MCF 10A (cell line): ENCODE data around the gene U2AF2. TPM values are rescaled to one million over a fixed set of nuclear protein-coding genes. Genes with fewer than 3 reads are reported as not detected.

ENCODE experiments used
- BruUV-seq: library from RNA; stranded (reverse); fragments of 400-500 nt; replicated peaks from 2 replicates; lab custom pipeline; 2021; lab: Mats Ljungman, UMichigan
- CTCF ChIA-PET: fragments of 300-600 bp; sonication (Branson Sonifier 250); formaldehyde crosslinking; extraction: SDS; loops from one replicate; lab custom pipeline; 2021; ENCODE audit warnings: antibody characterized with exemption, inconsistent platforms; lab: Yijun Ruan, JAX
- POLR2A ChIA-PET: fragments of 300-600, 350-650 bp; sonication (Branson Sonifier 250); formaldehyde crosslinking; extraction: SDS; loops from one replicate; lab custom pipeline; 2020; ENCODE audit warnings: antibody characterized with exemption, inconsistent platforms; lab: Yijun Ruan, JAX
- DNase-seq: peaks from one replicate; pipeline ENCODE4 v3.0.0-alpha.2; 2018; ENCODE audit not compliant: unreplicated experiment
- H3K27ac Mint-ChIP-seq: one replicate; pipeline ENCODE4 v1.8.0; 2022; ENCODE audit warnings: mild to moderate bottlenecking, low read depth, mixed read lengths; ENCODE audit not compliant: unreplicated experiment
- H3K27me3 Mint-ChIP-seq: one replicate; pipeline ENCODE4 v1.8.0; 2022; ENCODE audit warnings: mixed read lengths; ENCODE audit not compliant: insufficient read depth, unreplicated experiment
- H3K36me3 Mint-ChIP-seq: one replicate; pipeline ENCODE4 v1.8.0; 2022; ENCODE audit warnings: mild to moderate bottlenecking, moderate library complexity, mixed read lengths; ENCODE audit not compliant: insufficient read depth, unreplicated experiment
- H3K4me1 Mint-ChIP-seq: one replicate; pipeline ENCODE4 v1.8.0; 2022; ENCODE audit warnings: mixed read lengths; ENCODE audit not compliant: insufficient read depth, unreplicated experiment
- H3K4me3 Mint-ChIP-seq: one replicate; pipeline ENCODE4 v1.8.0; 2022; ENCODE audit warnings: mild to moderate bottlenecking, moderate library complexity, mixed read lengths; ENCODE audit not compliant: unreplicated experiment
- H3K9me3 Mint-ChIP-seq: one replicate; pipeline ENCODE4 v1.8.0; 2022; ENCODE audit warnings: mixed read lengths; ENCODE audit not compliant: unreplicated experiment
- intact Hi-C: fragments of 100-400 bp; cut with micrococcal nuclease; formaldehyde crosslinking; loops from 2 replicates; pipeline ENCODE4 v1.14.1; 2022
- total RNA-seq: library from RNA; stranded (reverse); gene quantifications from 2 replicates; pipeline ENCODE4 v1.2.3, GENCODE V29; 2022
- TF ChIP-seq, protein P1 (sequence below): fragments of 200-600 bp; IDR thresholded peaks from one replicate; pipeline ENCODE4 v1.8.0; 2022; ENCODE audit warnings: antibody characterized with exemption, mild to moderate bottlenecking; ENCODE audit not compliant: unreplicated experiment

U2AF2 gene
- total RNA-seq, 1 experiment from 2014 or later = 280 TPM

DNA sequence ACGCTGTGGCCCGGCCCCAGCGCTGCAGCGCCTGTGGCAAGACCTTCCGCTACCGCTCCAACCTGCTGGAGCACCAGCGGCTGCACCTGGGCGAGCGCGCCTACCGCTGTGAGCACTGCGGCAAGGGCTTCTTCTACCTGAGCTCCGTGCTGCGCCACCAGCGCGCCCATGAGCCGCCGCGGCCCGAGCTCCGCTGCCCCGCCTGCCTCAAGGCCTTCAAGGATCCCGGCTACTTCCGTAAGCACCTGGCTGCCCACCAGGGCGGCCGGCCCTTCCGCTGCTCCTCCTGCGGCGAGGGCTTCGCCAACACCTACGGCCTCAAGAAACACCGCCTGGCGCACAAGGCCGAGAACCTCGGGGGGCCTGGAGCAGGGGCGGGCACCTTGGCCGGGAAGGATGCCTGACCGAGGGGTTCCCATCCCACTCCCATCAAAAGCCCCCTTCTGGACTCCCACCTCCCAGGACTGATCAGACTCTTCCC lies 38.4 kb upstream of the U2AF2 start:
- Mint-ChIP-seq H3K27ac (no peak overlapping the region), H3K27me3 (no peaks in the 10 kb centered on the region), H3K4me1 (no peaks in the 10 kb centered on the region), H3K4me3 (no peak overlapping the region), H3K36me3 (peaks cover 37% of the 10 kb centered on the region), H3K9me3 (no peaks in the 10 kb centered on the region)
- no peak for DNase-seq
- no TSS peak for BruUV-seq
- TF ChIP-seq, protein P1, sequence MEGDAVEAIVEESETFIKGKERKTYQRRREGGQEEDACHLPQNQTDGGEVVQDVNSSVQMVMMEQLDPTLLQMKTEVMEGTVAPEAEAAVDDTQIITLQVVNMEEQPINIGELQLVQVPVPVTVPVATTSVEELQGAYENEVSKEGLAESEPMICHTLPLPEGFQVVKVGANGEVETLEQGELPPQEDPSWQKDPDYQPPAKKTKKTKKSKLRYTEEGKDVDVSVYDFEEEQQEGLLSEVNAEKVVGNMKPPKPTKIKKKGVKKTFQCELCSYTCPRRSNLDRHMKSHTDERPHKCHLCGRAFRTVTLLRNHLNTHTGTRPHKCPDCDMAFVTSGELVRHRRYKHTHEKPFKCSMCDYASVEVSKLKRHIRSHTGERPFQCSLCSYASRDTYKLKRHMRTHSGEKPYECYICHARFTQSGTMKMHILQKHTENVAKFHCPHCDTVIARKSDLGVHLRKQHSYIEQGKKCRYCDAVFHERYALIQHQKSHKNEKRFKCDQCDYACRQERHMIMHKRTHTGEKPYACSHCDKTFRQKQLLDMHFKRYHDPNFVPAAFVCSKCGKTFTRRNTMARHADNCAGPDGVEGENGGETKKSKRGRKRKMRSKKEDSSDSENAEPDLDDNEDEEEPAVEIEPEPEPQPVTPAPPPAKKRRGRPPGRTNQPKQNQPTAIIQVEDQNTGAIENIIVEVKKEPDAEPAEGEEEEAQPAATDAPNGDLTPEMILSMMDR = no peak
- POLR2A ChIA-PET = no interaction called here
- CTCF ChIA-PET = no interaction called here
- intact Hi-C loops = no loop called here

DNA sequence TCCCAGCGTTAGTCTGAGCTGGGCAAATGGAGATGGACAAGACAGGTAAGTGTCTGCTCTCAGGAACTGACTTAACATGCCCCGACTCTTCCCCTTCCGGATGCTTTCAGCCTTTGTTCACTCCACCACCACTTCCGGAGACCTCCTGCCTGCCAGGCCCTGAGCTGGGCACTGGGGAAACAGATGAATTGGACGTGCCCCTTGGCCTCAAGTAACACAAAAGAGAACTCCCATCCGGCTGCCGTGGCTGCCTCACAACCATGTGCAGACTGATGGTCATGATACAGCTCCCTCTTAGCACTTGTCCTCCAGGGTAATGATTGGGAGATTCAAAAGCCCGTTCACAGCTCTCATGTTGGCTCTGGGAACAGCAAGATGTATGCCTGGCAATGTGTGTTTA lies 37.4 kb upstream of the U2AF2 start:
- no peak overlapping the region for H3K4me3 Mint-ChIP-seq
- POLR2A ChIA-PET = interaction anchor here (1.1 kb wide), 1 partner anchor 11 kb away, joined by 8 read pairs; no protein-coding TSS in a partner anchor
- H3K27ac Mint-ChIP-seq = no peak overlapping the region
- DNase-seq = no peak
- H3K4me1 Mint-ChIP-seq = no peaks in the 10 kb centered on the region
- intact Hi-C loops = no loop called here
- no peaks in the 10 kb centered on the region for H3K9me3 Mint-ChIP-seq
- CTCF ChIA-PET = interaction anchor here (1.3 to 2.2 kb wide), 2 partner anchors 11 to 14 kb away, joined by 4 to 17 read pairs; partner anchors contain the start of gene ZNF865
- H3K27me3 Mint-ChIP-seq = no peaks in the 10 kb centered on the region
- BruUV-seq = no TSS peak
- TF ChIP-seq, protein P1 = no peak
- peaks cover 37% of the 10 kb centered on the region for H3K36me3 Mint-ChIP-seq

DNA sequence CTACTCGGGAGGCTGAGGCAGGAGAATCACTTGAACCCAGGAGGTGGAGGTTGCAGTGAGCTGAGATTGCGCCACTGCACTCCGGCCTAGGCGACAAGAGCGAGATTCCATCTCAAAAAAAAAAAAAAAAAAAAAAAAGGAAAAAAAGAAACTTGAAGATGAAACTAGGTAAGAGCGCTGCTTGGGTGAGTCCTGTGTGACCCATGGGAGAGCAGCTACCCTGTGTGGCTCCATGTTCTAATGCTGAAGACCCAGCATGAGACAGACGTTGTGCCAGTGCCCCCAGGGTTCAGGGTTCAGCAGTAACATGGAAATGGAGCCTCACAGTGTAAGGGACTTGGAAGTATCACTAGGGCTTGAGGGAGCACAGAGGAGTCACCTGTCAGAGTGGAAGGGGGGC lies 36.4 kb upstream of the U2AF2 start:
- POLR2A ChIA-PET = interaction anchor here (0.5 kb wide), 1 partner anchor 9 kb away, joined by 3 read pairs; no protein-coding TSS in a partner anchor
- intact Hi-C loops = no loop called here
- Mint-ChIP-seq H3K4me3 (no peak overlapping the region), H3K27ac (no peak overlapping the region), H3K9me3 (no peaks in the 10 kb centered on the region), H3K4me1 (peaks cover 1% of the 10 kb centered on the region), H3K36me3 (peaks cover 29% of the 10 kb centered on the region), H3K27me3 (no peaks in the 10 kb centered on the region)
- no TSS peak for BruUV-seq
- CTCF ChIA-PET = interaction anchor here (0.6 to 2.2 kb wide), 4 partner anchors 12 to 478 kb away, joined by 3 to 17 read pairs (median 4); partner anchors contain the start of gene ZNF865
- no peak for DNase-seq
- TF ChIP-seq, protein P1 = no peak

DNA sequence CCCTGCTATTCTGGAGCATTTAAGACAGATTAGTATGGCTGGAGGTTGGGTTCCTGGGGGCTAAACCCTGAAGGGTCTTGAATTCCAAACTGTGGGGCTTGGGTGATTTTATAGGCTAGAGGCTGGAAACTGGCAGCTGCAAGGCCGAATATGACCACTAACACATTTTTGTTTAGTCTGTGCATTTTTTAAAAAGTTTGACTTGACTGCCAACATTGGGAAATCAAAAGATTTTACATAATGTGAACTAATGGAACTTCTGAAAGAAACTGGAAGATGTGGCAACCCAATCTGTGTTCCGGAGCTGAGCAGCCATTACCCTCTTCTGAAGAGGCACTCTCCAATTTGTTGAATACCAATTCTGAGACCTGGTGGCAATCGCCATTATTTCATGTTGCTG lies 35.5 kb upstream of the U2AF2 start:
- TSS peak; percentile 4 for BruUV-seq
- peaks cover 10% of the 10 kb centered on the region for H3K4me1 Mint-ChIP-seq
- TF ChIP-seq, protein P1 = no peak

More for the DNA sequence above, 35.5 kb upstream of the U2AF2 start:
- POLR2A ChIA-PET = interaction anchor here (2.5 kb wide), 1 partner anchor 13 kb away, joined by 13 read pairs; no protein-coding TSS in a partner anchor
- H3K27me3 Mint-ChIP-seq = no peaks in the 10 kb centered on the region
- H3K4me3 Mint-ChIP-seq = no peak overlapping the region
- intact Hi-C loops = no loop called here
- H3K9me3 Mint-ChIP-seq = no peaks in the 10 kb centered on the region
- DNase-seq = no peak
- CTCF ChIA-PET = interaction anchor here (0.7 to 2.2 kb wide), 3 partner anchors 13 to 503 kb away, joined by 3 to 17 read pairs (median 5); partner anchors contain the start of gene ZNF865
- H3K36me3 Mint-ChIP-seq = peaks cover 28% of the 10 kb centered on the region
- H3K27ac Mint-ChIP-seq = no peak overlapping the region
